GM12801 (cell line): Measurements from ENCODE around the gene SPATA45.

ENCODE experiments used
- TF ChIP-seq, protein P1 (sequence below): IDR thresholded peaks from one replicate; pipeline ENCODE4 v1.5.1; 2011; ENCODE audit warnings: control low read depth; ENCODE audit not compliant: insufficient read length; ENCODE audit errors: extremely low read depth

SPATA45 gene

DNA sequence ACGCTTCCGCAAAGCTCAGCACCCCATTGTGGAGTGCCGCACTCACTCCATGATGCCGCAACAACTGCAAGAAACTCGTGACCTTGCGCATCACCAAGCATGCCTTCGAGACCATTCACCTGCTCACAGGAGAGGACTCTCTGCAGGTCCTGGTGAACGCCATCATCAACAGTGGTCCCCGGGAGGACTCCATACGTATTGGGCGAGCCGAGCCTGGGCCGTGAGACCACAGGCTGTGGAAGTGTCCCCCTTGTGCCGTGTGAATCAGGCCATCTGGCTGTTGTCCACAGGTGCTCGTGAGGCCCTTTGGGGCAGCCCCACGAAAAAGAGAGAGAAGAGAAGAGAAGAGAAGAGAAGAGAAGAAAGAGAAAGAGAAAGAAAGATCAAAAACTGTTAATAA, 23.2 kb downstream of the SPATA45 start:
- TF ChIP-seq, protein P1, sequence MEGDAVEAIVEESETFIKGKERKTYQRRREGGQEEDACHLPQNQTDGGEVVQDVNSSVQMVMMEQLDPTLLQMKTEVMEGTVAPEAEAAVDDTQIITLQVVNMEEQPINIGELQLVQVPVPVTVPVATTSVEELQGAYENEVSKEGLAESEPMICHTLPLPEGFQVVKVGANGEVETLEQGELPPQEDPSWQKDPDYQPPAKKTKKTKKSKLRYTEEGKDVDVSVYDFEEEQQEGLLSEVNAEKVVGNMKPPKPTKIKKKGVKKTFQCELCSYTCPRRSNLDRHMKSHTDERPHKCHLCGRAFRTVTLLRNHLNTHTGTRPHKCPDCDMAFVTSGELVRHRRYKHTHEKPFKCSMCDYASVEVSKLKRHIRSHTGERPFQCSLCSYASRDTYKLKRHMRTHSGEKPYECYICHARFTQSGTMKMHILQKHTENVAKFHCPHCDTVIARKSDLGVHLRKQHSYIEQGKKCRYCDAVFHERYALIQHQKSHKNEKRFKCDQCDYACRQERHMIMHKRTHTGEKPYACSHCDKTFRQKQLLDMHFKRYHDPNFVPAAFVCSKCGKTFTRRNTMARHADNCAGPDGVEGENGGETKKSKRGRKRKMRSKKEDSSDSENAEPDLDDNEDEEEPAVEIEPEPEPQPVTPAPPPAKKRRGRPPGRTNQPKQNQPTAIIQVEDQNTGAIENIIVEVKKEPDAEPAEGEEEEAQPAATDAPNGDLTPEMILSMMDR: no peak

DNA sequence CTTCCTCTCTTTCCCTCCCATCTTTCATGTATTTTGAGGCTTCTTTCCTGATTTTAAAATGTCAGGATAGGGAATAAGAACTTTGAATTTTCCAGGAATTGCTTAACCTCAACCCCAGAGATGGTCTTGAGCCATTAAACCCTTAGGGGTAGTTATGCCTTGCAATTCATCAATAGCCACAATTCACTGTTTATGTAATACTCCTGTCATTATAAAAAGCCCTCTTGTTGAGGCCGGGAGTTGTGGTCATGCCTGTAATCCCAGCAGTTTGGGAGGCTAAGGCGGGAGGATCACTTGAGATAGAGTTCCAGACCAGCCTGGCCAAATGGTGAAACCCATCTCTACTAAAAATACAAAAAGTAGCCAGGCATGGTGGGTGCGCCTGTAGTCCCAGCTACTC, 24.5 kb downstream of the SPATA45 start:
- TF ChIP-seq, protein P1: no peak

DNA sequence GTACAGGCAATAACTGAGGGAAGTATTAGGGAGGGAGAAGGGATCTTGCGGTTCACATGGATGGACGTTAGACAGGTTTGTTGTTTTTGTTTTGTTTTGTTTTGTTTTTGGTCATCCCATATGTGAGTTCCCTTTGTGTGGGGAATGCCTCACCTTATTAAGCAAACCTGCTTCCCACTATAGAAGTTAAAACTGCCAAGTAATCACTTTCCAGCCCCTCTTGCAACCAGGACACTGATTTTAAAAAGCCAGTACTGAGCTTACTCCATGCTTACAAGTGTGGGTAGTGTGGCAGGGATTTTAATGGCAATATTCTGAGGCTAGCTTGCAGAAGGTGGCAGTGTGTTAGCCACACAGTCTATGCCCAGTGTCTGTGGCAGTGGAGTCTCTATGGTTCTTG, 26.5 kb downstream of the SPATA45 start:
- TF ChIP-seq, protein P1: no peak

DNA sequence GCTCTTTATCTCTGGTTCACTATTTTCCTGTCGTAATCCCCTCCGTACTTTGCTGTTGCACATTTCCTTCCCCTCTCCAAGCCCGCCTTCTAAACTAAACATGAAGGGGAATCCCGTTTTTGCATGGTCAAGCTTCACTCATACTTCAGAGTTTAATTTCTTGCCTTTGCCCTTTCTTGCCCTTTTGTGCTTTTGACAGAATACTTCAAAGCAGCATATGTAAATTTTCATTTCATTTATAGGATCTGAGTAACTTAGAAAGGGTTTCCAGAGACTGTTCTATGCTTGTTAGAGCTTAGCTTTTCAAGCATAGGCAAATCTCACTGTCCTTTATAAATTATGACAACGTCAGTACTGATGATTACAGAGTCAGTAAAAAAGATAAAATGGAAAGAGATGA, 27.7 kb downstream of the SPATA45 start:
- TF ChIP-seq, protein P1: no peak

DNA sequence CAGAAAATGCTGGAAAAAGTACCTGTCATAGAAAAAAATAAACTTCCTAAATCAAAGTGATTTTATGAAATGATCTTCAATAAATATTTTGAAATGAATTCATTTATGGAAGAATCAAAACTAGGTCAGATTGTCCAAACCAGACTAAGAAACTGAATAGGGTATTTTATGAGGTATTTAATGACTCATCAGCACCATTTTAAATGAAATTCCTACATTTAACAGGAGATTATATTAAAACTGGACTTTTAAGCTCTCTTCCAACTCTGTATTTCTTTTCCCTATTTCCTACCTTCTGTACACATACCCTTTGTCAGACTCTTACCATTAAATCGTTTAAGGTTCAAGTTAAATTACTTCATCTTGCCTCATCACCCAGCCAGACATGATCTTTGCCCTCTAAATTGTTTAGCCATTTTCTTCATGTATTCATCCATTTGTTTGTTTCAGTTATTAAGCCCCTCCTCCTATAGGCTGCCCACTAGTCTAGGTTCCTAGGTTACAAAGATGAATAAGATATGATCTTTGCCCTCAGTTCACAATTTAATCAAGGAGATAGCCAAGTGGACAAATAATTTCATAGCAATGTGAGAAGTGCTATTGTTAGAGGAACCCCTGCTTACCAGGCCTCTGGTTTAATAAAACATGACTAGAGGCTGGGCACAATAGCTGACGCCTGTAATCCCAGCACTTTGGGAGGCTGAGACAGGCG, 30.7 kb downstream of the SPATA45 start:
- TF ChIP-seq, protein P1: no peak

DNA sequence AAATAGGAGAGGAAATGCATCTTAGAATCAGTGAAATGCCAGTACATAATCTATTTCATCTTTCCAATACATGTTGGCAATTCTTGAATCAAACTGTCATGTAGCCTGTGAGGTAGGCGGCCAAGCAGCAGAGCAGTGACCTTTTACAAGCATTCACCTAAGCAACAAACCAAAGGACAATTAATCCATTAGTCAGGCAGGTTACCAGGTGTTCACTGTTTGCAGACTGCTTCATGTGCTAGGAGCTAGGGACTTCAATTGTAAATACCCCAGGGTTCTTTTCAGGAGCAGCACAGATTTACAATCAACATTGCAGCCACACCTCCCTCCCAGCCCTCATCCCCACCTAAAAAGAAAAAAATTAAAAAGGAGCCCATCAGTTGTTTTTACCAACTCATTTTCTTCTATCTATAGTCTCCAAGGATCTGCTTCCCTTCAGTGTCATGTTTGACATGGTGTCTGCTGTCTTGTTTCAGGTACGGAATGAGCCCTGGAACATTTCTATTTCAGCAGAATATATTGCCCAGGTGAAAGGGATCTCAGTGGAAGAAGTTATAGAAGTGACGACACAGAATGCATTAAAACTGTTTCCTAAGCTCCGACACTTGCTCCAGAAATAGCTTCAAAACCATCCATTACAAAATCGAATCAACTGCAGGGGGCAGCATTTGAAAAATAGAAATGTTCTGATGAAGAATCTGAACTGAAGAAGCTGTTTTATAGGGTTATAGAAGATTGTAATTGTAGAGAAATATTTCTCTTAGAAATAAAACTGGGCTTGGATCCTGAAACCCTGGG, 32.7 kb downstream of the SPATA45 start:
- TF ChIP-seq, protein P1: no peak

DNA sequence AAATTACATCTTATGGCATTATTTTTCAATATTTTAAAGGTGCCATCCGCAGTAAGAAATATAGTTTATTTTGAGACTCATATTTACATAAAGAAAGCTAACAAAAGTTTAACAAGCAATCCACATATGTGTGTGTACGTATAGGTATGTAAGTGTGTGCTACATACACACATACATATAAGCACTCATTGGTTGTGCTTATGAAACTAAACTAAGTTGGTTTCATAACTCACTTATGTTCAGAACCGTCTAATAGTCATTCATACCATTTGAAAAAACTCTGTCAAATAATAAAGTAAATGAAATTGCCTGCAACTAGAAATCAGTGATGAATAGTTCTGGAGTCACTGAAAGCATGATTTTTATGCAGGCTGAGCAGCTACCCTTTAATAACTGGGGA, 41.7 kb downstream of the SPATA45 start:
- TF ChIP-seq, protein P1: no peak
